Epithelial cell of proximal tubule (primary cell): Measurements from ENCODE around the gene AIF1L. TPM values are rescaled to one million over a fixed set of nuclear protein-coding genes. Genes with fewer than 3 reads are reported as not detected.

Experiments used
- DNase-seq: peaks from one replicate; pipeline ENCODE4 v3.0.0-alpha.2; 2011; ENCODE audit warnings: low read depth
- H3K4me3 ChIP-seq: 2 replicates; pipeline ENCODE4 v1.5.1; 2011; ENCODE audit warnings: low read depth, mild to moderate bottlenecking, low read length
- total RNA-seq: library from RNA; depleted of rRNA; stranded (reverse); fragments of >200 nt; gene quantifications from 2 replicates; pipeline ENCODE4 v1.2.3, GENCODE V29; 2015
- TF ChIP-seq, protein P1 (sequence below): conservative IDR thresholded peaks from 2 replicates; pipeline ENCODE4 v1.5.1; 2012; ENCODE audit warnings: low read depth, mild to moderate bottlenecking, low read length

AIF1L gene
- total RNA-seq, 1 donor from 2014 or later = 71.6 TPM

DNA sequence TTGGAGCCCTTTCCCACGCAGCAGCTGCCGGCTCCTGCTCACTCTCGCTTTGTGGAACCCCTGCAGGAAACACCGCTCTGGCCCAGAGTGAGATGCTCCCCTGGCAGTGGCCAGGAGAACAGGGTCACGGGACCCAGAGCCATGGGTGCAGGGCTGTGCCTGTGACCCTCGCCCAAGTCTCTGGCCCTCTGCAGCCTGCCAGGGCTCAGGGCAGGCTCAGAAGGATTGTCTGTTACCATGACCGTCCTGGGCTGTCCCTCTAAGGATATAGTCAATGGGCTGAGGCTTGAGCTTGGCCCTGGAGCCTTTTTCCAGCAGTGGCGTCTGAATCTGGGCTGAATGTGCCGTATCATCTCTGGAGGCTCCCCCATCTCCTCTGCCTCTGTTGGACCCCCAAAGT is 28.7 kb upstream of the AIF1L start:
- TF ChIP-seq, protein P1, sequence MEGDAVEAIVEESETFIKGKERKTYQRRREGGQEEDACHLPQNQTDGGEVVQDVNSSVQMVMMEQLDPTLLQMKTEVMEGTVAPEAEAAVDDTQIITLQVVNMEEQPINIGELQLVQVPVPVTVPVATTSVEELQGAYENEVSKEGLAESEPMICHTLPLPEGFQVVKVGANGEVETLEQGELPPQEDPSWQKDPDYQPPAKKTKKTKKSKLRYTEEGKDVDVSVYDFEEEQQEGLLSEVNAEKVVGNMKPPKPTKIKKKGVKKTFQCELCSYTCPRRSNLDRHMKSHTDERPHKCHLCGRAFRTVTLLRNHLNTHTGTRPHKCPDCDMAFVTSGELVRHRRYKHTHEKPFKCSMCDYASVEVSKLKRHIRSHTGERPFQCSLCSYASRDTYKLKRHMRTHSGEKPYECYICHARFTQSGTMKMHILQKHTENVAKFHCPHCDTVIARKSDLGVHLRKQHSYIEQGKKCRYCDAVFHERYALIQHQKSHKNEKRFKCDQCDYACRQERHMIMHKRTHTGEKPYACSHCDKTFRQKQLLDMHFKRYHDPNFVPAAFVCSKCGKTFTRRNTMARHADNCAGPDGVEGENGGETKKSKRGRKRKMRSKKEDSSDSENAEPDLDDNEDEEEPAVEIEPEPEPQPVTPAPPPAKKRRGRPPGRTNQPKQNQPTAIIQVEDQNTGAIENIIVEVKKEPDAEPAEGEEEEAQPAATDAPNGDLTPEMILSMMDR = no peak
- DNase-seq = no peak
- H3K4me3 ChIP-seq = no peak overlapping the region

GRCh38 chr9:131068076-131068816 is 28.1 kb upstream of the AIF1L start:
- no peak overlapping the region for H3K4me3 ChIP-seq
- no peak for DNase-seq
- TF ChIP-seq, protein P1 = no peak

GRCh38 chr9:131069699-131070098 is 26.6 kb upstream of the AIF1L start:
- H3K4me3 ChIP-seq = no peak overlapping the region
- DNase-seq = no peak
- TF ChIP-seq, protein P1 = no peak

DNA sequence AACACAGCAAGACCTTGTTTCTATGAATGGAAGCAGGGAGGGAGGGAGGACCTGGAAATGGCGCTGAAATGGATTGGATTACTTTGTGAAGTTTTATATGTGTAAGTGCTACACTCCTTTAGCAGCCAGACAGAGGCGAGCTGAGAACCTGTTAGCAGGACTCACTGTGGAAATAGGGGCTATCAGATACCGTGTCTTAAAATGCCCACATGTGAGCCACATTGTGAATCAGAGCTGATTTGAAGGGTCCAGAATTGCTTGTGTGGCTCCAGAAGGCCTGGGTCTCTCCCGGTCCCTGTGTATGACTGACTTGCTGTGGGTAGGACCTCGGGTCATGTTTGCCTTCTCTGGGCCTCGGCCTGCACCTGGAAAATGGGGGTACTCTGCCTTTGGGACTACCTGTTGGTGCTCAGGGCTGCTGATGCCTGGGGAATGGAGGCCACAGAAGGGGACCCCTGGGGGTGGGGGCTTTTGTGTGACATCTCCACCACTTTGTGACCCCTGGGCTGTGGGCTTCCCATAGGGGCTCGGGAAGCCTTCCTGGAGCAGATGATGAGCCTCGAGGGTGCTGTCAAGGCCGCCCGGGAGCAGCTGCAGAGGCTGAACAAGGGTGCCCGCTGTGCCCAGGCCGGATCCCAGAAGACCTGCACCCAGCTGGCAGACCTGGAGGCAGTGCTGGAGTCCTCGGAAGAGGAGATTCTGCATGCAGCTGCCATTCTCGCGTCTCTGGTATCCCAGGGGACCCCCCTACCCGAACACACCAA is 24.0 kb upstream of the AIF1L start:
- no peak overlapping the region for H3K4me3 ChIP-seq
- TF ChIP-seq, protein P1 = no peak
- no peak for DNase-seq

GRCh38 chr9:131072871-131073237 is 23.5 kb upstream of the AIF1L start:
- no peak overlapping the region for H3K4me3 ChIP-seq
- DNase-seq = no peak
- TF ChIP-seq, protein P1 = no peak

DNA sequence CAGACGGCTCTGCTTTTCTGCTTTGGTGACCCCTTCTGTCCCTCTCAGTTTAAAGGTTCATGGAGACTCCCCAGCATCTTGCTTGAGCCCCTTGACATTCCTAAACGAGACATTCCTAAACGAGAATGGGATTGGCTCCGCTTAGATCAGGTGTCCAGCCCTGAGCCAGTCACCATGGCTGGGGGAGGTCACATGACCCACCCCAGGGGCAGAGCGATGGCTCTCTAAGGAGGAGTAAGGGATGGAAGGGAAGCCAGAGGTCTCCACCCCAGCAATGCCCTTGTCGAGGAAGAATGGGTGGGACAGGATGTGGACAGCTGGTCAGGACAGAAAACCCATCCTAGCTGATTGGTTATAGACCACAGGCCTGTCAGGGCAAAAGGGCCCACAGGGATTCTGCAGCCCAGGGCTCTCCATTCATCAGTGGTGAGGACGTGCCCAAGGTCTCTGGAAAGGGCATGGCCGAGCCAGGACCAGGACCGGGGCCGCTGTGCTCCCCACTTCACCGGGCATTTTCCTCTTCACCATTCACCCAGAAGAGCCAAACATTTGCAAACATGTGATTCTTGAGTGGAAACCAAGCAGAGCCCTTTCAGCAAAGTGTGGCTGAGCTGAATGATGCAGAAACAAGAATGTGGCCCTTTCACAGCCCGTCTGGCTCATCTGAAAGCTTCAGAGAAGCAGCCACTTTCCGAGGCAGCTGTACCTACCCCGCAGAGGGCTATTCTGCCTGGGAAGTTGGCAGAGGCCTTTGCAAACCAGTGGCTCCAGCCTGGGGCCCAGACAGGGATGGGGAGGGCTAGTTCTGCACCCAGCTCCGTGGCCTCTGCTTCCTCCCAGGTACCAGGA is 19.8 kb upstream of the AIF1L start:
- TF ChIP-seq, protein P1 = no peak
- H3K4me3 ChIP-seq = no peak overlapping the region
- DNase-seq = no peak
